ENCODE results near the gene PPIA. TPM values are rescaled to one million over a fixed set of nuclear protein-coding genes. Genes with fewer than 3 reads are reported as not detected.

The PPIA gene
- polyA plus RNA-seq, 1 donor from 2014 or later, result 2,769 TPM

- H3K27me3 ChIP-seq (ENCODE audit: insufficient read depth, low read depth, low read length), result no peaks in the 10 kb centered on the region
- H3K9ac ChIP-seq (ENCODE audit: low read length), result no peak overlapping the region
- no peaks in the 10 kb centered on the region for H3K36me3 ChIP-seq (ENCODE audit: insufficient read depth, low read length)
- H2AFZ ChIP-seq (ENCODE audit: low read depth, low read length), result no peak overlapping the region
- H3K4me3 ChIP-seq (ENCODE audit: low read length), result no peak overlapping the region
- H3K27ac ChIP-seq (ENCODE audit: low read length), result no peak overlapping the region
- H3K79me2 ChIP-seq (replicated peaks; ENCODE audit: insufficient read depth, low read length), result no peaks in the 10 kb centered on the region
- TF ChIP-seq POLR2AphosphoS5 (IDR thresholded peaks at IDR 0.05), result no peak
- no peak for TF ChIP-seq EZH2 (IDR thresholded peaks at IDR 0.05; ENCODE audit: borderline replicate concordance, insufficient read depth, low read length, poor library complexity, severe bottlenecking)
- TF ChIP-seq CTCF (IDR thresholded peaks at IDR 0.05; ENCODE audit: poor library complexity, severe bottlenecking), result no peak
- no peaks in the 10 kb centered on the region for H4K20me1 ChIP-seq (ENCODE audit: insufficient read depth)
- no peaks in the 10 kb centered on the region for H3K9me2 ChIP-seq (ENCODE audit: insufficient read depth, low read length)
- H3K4me2 ChIP-seq (ENCODE audit: low read length), result no peak overlapping the region
- H3K9me3 ChIP-seq (ENCODE audit: low read length), result no peaks in the 10 kb centered on the region
- H3F3A ChIP-seq (ENCODE audit: insufficient read depth, low read length, poor library complexity, severe bottlenecking), result no peaks in the 10 kb centered on the region
These were observed 18.4 kb downstream of the PPIA start for GRCh38 chr7:44814919-44815318.

GRCh38 chr7:44819292-44819691 is 22.8 kb downstream of the PPIA start:
- Histone ChIP-seq H3K27me3 (ENCODE audit: insufficient read depth, low read depth, low read length) (no peaks in the 10 kb centered on the region), H2AFZ (ENCODE audit: low read depth, low read length) (no peak overlapping the region), H3K4me2 (ENCODE audit: low read length) (no peak overlapping the region), H3K9me3 (ENCODE audit: low read length) (no peaks in the 10 kb centered on the region), H3K9me2 (ENCODE audit: insufficient read depth, low read length) (no peaks in the 10 kb centered on the region), H3K27ac (ENCODE audit: low read length) (no peak overlapping the region), H3K9ac (ENCODE audit: low read length) (no peak overlapping the region), H3K36me3 (ENCODE audit: insufficient read depth, low read length) (no peaks in the 10 kb centered on the region), H3K4me3 (ENCODE audit: low read length) (no peak overlapping the region), H3F3A (ENCODE audit: insufficient read depth, low read length, poor library complexity, severe bottlenecking) (no peaks in the 10 kb centered on the region), H3K79me2 (replicated peaks; ENCODE audit: insufficient read depth, low read length) (no peaks in the 10 kb centered on the region), H4K20me1 (ENCODE audit: insufficient read depth) (no peaks in the 10 kb centered on the region)
- no peak for TF ChIP-seq MXI1 (conservative IDR thresholded peaks at IDR 0.05; ENCODE audit: poor library complexity, severe bottlenecking)
- no peak for TF ChIP-seq EZH2 (IDR thresholded peaks at IDR 0.05; ENCODE audit: borderline replicate concordance, insufficient read depth, low read length, poor library complexity, severe bottlenecking)
- no peak for TF ChIP-seq SMC3 (conservative IDR thresholded peaks at IDR 0.05; ENCODE audit: poor library complexity)
- TF ChIP-seq RAD21 (conservative IDR thresholded peaks at IDR 0.05), result no peak
- no peak for TF ChIP-seq TAF1 (IDR thresholded peaks at IDR 0.05; ENCODE audit: low read depth)
- TF ChIP-seq POLR2AphosphoS5 (IDR thresholded peaks at IDR 0.05), result no peak
- TF ChIP-seq CTCF (IDR thresholded peaks at IDR 0.05; ENCODE audit: poor library complexity, severe bottlenecking), result no peak
- TF ChIP-seq EP300 (conservative IDR thresholded peaks at IDR 0.05; ENCODE audit: poor library complexity, severe bottlenecking), result no peak
- TF ChIP-seq REST (IDR thresholded peaks at IDR 0.05; ENCODE audit: borderline replicate concordance), result no peak

Measured in neural cell (in vitro differentiated cells).